GM23248 (cell line): ENCODE measurements around the gene NRROS.

Experiments used
- EZH2 ChIP-seq: fragments of 200-600 bp; sonication (generic); IDR thresholded peaks from 2 replicates; pipeline ENCODE4 v1.6.1; 2018; ENCODE audit warnings: antibody characterized with exemption, mild to moderate bottlenecking; ENCODE audit not compliant: insufficient read depth, poor library complexity, severe bottlenecking
- EZH2phosphoT487 ChIP-seq: fragments of 200-600 bp; sonication (generic); IDR thresholded peaks from 2 replicates; pipeline ENCODE4 v1.6.1; 2018; ENCODE audit warnings: antibody characterized with exemption, moderate library complexity, mild to moderate bottlenecking, low read depth; ENCODE audit not compliant: insufficient read depth

GRCh38 chr3:196600359-196600758 is 39.1 kb upstream of the NRROS start:
- TF ChIP-seq EZH2 (no peak), EZH2phosphoT487 (no peak)
